Iris pigment epithelial cell (primary cell): ENCODE results near the gene FCHSD2.
"Not testable (repeated sequence)": the region's sequence is repeated elsewhere in the genome, so short reads cannot be mapped to it uniquely, and the experiment has no call there.

Experiments
- DNase-seq: peaks from one replicate; pipeline ENCODE4 v3.0.0-alpha.2; 2011; ENCODE audit warnings: low read depth

FCHSD2 gene

DNA sequence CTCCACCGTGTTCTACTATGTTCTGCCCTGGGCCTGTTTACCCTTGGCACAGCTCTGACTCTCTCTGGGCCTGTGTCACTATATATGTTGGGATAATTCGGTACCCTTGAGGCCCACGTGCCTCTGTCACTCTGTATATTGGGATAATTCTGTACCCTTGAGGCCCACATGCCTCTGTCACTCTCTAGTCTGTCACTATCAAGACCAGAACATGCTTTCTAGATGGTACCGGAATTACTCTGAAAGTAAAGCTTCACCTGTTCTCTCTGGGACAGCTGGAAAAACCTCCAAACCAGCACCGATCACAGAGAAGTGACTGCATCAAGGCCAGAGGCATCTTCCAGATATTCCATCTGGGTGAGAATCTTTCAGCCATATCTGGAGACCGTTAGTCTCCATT lies 9.3 kb upstream of the FCHSD2 start:
- no peak for DNase-seq

- no peak for DNase-seq
Measured at GRCh38 chr11:73149105-73149504, 7.0 kb upstream of the FCHSD2 start.

DNA sequence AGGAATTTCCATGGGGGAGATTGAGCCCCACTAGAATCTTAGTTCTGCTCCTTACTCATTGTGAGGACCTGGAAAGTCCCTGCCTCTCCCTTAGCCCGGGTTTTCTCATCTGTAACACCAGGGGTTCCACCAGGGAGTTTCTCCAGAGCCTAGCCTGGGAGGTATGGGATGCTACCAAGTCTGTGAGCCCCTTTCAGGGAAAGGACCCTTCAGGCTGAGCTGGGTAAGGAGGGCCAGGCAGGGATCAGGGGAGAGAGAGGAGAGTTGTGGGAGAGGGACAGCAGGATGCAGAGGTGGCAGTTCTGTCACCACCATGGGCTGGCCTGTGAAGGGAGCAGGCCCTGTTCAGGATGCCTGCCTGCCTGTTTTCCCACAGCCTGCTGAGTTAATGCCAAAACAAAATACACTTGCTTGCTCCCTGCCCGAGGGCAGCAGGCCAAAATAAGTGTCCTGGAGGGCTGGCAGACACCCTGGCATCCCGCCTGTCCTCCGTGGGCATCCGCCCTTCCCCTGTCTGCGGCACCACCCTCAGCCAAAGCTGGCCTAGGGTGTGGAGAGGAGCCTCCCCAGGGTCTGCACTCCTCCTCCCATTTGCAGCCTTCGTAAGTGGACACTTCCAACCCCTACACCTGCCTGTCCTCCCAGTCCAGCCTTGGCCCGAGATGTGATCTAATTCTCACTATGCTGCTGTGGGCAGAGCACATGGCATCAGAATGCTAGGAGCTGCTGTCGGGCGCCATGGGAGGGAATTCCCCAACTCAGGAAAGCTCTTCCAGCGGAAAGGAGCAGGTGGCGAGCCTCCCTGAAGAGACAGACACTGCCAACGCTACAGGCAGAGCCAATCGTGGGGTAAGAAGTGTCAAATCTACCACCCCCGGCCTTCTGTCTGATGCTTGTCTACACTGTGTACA lies 5.9 kb upstream of the FCHSD2 start:
- peak; percentile 7 for DNase-seq

DNA sequence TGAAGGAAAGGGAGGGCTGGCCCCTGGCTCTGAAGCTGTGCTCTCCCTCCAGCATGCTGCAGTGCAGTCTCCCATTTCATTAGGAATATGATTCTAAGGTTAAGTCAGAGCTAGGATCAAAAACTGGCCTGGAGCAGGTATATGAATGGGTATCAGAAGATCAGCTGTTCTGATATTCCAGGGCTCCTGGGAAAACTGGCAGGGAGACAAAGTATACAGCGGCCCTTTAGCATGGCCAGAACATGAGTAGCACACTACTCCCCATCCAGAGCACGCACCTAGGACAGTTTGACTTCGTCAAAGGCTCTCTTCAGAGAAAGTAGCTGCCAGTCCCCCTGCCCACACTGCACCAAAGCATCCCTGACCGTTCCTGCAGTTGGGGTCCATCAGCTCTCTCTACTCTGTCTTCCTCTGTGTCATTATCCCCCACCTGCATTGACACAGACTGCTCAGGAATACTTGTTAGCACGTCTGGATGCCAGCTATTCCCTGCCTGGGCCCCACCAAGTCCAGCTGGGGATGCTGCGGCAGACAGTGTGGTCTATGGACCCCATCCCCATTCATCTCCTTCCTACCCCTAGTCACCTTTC lies 4.0 kb upstream of the FCHSD2 start:
- DNase-seq = no peak

GRCh38 chr11:73143126-73143838 lies 1.2 kb upstream of the FCHSD2 start:
- no peak for DNase-seq

GRCh38 chr11:73141309-73142127 lies 600 bp downstream of the FCHSD2 start:
- DNase-seq = peak; percentile 77

DNA sequence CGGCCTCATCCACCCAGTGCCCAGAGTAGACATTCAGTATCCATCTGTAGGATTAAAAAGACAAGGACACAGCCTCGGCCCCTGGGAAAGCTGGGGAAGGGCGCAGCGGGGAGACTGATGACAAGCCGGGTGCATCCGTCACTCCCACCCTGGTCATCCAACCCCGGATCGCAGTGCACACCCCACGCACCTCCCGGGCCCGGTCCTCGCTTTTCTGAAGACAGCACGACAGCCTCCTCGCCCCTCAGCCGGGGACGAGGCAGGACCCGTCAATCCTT lies 1.1 kb downstream of the FCHSD2 start:
- no peak for DNase-seq

- DNase-seq = peak; percentile 59
Measured at GRCh38 chr11:73140213-73141030, 1.7 kb downstream of the FCHSD2 start.

DNA sequence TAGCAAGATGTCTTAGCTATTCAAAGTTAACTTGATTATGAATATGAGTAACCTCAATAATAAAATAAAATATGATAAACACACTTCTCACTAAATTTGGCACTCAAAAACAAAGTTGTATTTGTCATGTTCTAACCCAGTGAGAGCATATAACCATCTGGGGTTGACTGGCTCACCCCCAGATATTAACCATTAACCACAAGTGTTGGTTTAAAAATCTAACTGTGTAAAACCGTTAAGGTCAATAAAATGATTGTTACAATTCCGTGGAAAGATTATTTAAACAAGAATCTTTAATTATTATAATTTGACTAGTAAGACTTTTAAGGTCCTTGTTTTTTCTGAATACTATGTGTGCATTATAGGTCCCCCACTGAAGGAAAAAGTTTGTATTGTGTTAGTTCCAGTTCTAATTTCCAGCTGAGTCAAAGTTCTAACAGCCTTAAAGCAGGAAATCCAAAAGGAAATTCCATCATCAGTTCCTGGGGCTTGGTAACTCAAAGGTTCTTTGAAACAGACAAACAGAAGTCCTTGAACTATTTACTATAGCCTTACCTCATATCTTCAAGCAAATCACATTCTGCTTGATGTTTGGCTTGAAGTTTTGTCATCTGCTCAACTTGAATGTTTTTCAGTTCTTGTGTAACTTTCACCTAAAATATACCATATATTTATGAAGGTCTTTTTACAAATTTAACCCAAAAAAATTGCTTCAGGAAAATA lies 2.5 kb downstream of the FCHSD2 start:
- peak; percentile 60 for DNase-seq

DNA sequence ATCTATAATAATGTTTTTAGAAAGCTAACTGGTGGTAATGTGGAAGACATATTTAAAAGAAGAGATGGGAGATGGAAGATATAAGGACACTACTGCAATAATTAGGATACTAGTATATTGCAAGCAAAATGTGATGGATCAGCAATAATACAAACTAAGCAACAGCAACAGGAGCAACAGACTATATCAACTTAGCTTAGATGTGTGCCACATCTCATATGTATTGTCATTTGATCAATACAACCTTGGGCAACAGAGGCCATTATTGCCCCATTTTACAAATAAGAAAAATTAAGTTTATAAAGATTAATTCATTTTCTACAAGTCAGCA lies 4.2 kb downstream of the FCHSD2 start:
- no peak for DNase-seq

DNA sequence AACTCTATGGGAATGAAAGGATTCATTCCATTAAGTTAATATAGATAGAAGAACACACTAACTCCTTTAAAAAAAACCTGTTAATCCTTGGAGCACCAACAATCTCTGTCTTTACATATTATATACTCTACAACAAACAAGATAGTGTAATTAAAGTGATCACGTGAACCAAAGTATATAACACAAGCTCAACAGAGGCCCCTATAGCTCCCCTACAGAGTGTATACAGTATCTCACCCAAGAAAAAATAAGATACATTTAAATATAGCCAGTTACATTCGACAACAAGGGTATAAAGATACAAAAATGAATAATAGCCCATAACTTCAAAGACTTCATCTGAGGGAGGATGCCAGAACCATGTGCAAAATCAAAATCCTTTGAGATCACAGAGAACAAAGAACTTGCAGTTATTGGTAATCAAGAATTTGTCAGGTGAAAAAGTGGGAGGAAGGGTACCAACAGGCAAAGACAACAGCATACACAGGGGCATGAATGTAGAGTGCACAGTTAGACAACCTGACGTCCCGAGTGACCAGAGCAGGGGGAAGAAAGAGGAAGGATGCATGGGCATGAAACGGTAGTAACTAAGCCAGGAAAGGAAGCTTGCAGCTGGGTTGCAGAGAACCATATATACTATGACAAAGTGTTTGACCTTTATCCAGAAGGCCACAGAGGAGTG lies 4.7 kb downstream of the FCHSD2 start:
- DNase-seq = no peak

- DNase-seq = not testable (repeated sequence)
Measured at GRCh38 chr11:73136722-73137121, 5.4 kb downstream of the FCHSD2 start.

- no peak for DNase-seq
Measured at GRCh38 chr11:73135346-73136284, 6.5 kb downstream of the FCHSD2 start.

DNA sequence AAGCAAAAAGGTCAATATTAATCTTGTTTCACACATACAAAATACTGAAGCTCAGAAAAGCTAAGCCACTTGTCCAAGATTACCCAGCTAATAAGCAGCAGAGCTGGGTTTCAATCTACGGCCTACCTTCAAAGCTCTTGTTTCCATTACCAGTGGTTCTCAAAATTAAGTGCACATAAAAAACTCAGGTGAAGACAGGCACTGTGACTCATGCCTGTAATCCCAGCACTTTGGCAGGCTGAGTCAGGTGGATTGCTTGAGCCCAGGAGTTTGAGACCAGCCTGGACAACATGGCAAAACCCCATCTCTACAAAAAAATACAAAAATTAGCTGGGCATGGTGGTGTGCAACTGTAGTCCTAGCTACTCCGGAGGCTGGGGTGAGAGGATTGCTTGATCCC lies 9.8 kb downstream of the FCHSD2 start:
- DNase-seq = not testable (repeated sequence)

GRCh38 chr11:73130181-73130580 lies 11.9 kb downstream of the FCHSD2 start:
- DNase-seq = no peak

DNA sequence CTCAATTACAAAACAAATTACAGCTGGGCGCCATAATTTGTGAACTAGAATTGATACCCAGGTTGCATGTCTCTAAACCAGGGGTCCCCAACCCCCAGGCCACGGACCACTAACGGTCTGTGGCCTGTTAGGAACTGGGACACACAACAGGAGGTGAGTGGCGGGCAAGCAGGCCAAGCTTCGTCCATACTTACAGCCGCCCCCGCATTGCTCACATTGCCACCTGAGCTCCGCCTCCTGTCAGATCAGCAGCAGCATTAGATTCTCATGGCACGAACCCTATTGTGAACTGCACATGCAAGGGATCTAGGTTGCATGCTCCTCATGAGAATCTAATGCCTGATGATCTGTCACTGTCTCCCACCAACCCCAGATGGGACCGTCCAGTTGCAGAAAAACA lies 12.9 kb downstream of the FCHSD2 start:
- DNase-seq = no peak

DNA sequence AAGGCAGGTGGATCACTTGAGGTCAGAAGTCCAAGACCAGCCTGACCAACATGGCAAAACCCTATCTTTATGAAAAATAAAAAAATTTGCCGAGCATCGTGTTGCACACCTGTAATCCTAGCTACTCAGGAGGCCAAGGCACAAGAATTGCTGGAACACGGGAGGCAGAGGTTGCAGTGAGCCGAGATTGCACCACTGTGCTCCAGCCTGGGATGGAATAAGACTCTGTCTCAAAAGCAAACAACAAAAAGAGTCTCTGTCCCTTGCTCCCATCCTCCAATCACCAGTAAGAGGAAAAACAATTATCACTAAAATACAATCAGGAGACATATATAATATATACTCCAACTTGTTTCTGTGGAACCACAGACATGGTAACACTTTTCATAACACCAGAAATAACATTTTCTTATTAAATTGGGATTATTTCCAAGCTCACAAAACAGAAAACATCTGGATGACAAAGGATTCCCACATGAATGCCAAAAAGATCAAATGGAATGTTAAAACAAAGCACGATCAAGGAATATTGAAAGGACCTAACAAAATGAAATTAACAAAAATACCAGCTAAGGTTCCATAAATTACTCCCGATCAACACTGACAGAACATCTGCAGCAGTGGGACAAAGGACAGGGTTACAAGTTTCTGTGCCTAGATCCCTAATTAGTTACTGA lies 15.2 kb downstream of the FCHSD2 start:
- DNase-seq = no peak

- no peak for DNase-seq
Measured at GRCh38 chr11:73124800-73125199, 17.3 kb downstream of the FCHSD2 start.

GRCh38 chr11:73123892-73124291 lies 18.2 kb downstream of the FCHSD2 start:
- not testable (repeated sequence) for DNase-seq
